ENCODE data around the gene MTARC2. TPM values are rescaled to one million over a fixed set of nuclear protein-coding genes. Genes with fewer than 3 reads are reported as not detected.

The MTARC2 gene
- total and polyA plus RNA-seq, 2 of the 13 experiments (the other 11 are each of a cell fraction or from before 2014, with no cell fraction given): 8.5 to 10.1 TPM

DNA sequence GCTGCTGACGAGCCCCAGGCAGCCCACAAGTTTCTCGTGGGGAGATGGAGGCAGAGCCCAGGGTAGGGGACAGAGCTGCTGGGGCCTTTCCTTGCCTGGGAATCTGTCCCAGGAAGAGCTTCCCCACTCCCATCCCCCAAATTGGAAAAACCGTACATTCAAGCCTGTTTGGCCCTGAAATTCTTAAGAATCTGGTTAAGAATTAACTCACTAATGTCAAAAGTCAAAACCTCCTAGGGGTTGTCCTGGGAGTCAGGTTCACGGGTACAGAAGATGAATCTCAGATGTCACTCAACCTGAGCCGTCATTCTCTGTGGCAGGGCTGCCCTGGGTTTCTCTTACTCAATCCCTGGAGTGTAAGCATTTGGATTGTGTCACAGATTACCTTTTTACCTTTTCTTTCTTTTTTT, 49.5 kb upstream of the MTARC2 start (continued):
- TF ChIP-seq, protein P1, sequence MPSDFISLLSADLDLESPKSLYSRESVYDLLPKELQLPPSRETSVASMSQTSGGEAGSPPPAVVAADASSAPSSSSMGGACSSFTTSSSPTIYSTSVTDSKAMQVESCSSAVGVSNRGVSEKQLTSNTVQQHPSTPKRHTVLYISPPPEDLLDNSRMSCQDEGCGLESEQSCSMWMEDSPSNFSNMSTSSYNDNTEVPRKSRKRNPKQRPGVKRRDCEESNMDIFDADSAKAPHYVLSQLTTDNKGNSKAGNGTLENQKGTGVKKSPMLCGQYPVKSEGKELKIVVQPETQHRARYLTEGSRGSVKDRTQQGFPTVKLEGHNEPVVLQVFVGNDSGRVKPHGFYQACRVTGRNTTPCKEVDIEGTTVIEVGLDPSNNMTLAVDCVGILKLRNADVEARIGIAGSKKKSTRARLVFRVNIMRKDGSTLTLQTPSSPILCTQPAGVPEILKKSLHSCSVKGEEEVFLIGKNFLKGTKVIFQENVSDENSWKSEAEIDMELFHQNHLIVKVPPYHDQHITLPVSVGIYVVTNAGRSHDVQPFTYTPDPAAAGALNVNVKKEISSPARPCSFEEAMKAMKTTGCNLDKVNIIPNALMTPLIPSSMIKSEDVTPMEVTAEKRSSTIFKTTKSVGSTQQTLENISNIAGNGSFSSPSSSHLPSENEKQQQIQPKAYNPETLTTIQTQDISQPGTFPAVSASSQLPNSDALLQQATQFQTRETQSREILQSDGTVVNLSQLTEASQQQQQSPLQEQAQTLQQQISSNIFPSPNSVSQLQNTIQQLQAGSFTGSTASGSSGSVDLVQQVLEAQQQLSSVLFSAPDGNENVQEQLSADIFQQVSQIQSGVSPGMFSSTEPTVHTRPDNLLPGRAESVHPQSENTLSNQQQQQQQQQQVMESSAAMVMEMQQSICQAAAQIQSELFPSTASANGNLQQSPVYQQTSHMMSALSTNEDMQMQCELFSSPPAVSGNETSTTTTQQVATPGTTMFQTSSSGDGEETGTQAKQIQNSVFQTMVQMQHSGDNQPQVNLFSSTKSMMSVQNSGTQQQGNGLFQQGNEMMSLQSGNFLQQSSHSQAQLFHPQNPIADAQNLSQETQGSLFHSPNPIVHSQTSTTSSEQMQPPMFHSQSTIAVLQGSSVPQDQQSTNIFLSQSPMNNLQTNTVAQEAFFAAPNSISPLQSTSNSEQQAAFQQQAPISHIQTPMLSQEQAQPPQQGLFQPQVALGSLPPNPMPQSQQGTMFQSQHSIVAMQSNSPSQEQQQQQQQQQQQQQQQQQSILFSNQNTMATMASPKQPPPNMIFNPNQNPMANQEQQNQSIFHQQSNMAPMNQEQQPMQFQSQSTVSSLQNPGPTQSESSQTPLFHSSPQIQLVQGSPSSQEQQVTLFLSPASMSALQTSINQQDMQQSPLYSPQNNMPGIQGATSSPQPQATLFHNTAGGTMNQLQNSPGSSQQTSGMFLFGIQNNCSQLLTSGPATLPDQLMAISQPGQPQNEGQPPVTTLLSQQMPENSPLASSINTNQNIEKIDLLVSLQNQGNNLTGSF (CRISPR knock-in tag; IDR thresholded peaks at IDR 0.05): no peak
- TF ChIP-seq TGIF2 (CRISPR knock-in tag; IDR thresholded peaks at IDR 0.05) (0 out of 2 replicates have a peak, but pooled peaks have one; percentile 43), RARG (CRISPR knock-in tag; IDR thresholded peaks at IDR 0.05; ENCODE audit: low read depth) (no peak), RBM39 (IDR thresholded peaks at IDR 0.05; ENCODE audit: low read depth, low read length, poor library complexity, severe bottlenecking) (no peak), ZNF251 (CRISPR knock-in tag; IDR thresholded peaks at IDR 0.05) (no peak), ZNF3 (CRISPR knock-in tag; IDR thresholded peaks at IDR 0.05) (no peak), NR2F2 (IDR thresholded peaks at IDR 0.05; ENCODE audit: borderline replicate concordance, low read depth) (peak; percentile 82), ZNF432 (CRISPR knock-in tag; IDR thresholded peaks at IDR 0.05; ENCODE audit: borderline replicate concordance) (no peak), GABPA (IDR thresholded peaks at IDR 0.05; ENCODE audit: low read depth, low read length) (no peak), GABPA (CRISPR knock-in tag; IDR thresholded peaks at IDR 0.05; ENCODE audit: low read depth) (no peak), ZNF883 (CRISPR knock-in tag; IDR thresholded peaks at IDR 0.05; ENCODE audit: not compliant biosample characterization) (no peak), ZNF569 (CRISPR knock-in tag; IDR thresholded peaks at IDR 0.05; ENCODE audit: borderline replicate concordance) (no peak), RCOR2 (CRISPR knock-in tag; IDR thresholded peaks at IDR 0.05) (peak; percentile 48; the same call in 1 of the 2 replicates), ZNF350 (CRISPR knock-in tag; IDR thresholded peaks at IDR 0.05; ENCODE audit: borderline replicate concordance, low read depth) (no peak), BHLHE40 (IDR thresholded peaks at IDR 0.05; ENCODE audit: low read length) (no peak), PAF1 (CRISPR knock-in tag; IDR thresholded peaks at IDR 0.05) (no peak), SOX5 (CRISPR knock-in tag; IDR thresholded peaks at IDR 0.05; ENCODE audit: borderline replicate concordance) (peak; percentile 59; the same call in 1 of the 2 replicates), ZNF652 (CRISPR knock-in tag; IDR thresholded peaks at IDR 0.05; ENCODE audit: borderline replicate concordance, low read depth) (peak; percentile 31; the same call in 1 of the 2 replicates), ZNF776 (CRISPR knock-in tag; IDR thresholded peaks at IDR 0.05) (no peak), ZNF296 (CRISPR knock-in tag; conservative IDR thresholded peaks at IDR 0.05) (no peak), RARA (CRISPR knock-in tag; IDR thresholded peaks at IDR 0.05) (peak; percentile 97), SAFB2 (CRISPR knock-in tag; IDR thresholded peaks at IDR 0.05; ENCODE audit: borderline replicate concordance, low read depth) (no peak), ZMYM4 (CRISPR knock-in tag; IDR thresholded peaks at IDR 0.05) (peak; percentile 33; the same call in 1 of the 2 replicates)
- TF ChIP-seq, protein P2, sequence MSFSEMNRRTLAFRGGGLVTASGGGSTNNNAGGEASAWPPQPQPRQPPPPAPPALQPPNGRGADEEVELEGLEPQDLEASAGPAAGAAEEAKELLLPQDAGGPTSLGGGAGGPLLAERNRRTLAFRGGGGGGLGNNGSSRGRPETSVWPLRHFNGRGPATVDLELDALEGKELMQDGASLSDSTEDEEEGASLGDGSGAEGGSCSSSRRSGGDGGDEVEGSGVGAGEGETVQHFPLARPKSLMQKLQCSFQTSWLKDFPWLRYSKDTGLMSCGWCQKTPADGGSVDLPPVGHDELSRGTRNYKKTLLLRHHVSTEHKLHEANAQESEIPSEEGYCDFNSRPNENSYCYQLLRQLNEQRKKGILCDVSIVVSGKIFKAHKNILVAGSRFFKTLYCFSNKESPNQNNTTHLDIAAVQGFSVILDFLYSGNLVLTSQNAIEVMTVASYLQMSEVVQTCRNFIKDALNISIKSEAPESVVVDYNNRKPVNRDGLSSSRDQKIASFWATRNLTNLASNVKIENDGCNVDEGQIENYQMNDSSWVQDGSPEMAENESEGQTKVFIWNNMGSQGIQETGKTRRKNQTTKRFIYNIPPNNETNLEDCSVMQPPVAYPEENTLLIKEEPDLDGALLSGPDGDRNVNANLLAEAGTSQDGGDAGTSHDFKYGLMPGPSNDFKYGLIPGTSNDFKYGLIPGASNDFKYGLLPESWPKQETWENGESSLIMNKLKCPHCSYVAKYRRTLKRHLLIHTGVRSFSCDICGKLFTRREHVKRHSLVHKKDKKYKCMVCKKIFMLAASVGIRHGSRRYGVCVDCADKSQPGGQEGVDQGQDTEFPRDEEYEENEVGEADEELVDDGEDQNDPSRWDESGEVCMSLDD (CRISPR knock-in tag; IDR thresholded peaks at IDR 0.05; ENCODE audit: borderline replicate concordance): no peak
- TF ChIP-seq, protein P3, sequence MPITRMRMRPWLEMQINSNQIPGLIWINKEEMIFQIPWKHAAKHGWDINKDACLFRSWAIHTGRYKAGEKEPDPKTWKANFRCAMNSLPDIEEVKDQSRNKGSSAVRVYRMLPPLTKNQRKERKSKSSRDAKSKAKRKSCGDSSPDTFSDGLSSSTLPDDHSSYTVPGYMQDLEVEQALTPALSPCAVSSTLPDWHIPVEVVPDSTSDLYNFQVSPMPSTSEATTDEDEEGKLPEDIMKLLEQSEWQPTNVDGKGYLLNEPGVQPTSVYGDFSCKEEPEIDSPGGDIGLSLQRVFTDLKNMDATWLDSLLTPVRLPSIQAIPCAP (CRISPR knock-in tag; IDR thresholded peaks at IDR 0.05; ENCODE audit: low read depth): no peak

Data from HepG2 (cell line).